Neural crest cell (in vitro differentiated cells): ENCODE measurements around the gene RTN4IP1. TPM values are rescaled to one million over a fixed set of nuclear protein-coding genes. Genes with fewer than 3 reads are reported as not detected.

Source experiments
- DNase-seq: peaks from one replicate; pipeline ENCODE4 v3.0.0; 2021; ENCODE audit warnings: low read depth, mixed read lengths, low spot score
- H3K27ac Mint-ChIP-seq: one replicate; pipeline ENCODE4 v1.8.0; 2021; ENCODE audit warnings: mild to moderate bottlenecking, mixed read lengths; ENCODE audit not compliant: unreplicated experiment
- H3K27me3 Mint-ChIP-seq: 2 replicates; pipeline ENCODE4 v1.8.0; 2021; ENCODE audit warnings: low read depth, mild to moderate bottlenecking, mixed read lengths
- H3K36me3 Mint-ChIP-seq: 2 replicates; pipeline ENCODE4 v1.8.0; 2021; ENCODE audit warnings: low read depth, mild to moderate bottlenecking, mixed read lengths
- H3K4me1 Mint-ChIP-seq: 2 replicates; pipeline ENCODE4 v1.8.0; 2021; ENCODE audit warnings: mixed read lengths
- H3K4me3 Mint-ChIP-seq: one replicate; pipeline ENCODE4 v1.8.0; 2021; ENCODE audit warnings: mild to moderate bottlenecking, mixed read lengths
- H3K9me3 Mint-ChIP-seq: 2 replicates; pipeline ENCODE4 v1.8.0; 2021; ENCODE audit warnings: mixed read lengths
- CTCF ChIP-seq: fragments of 200-600 bp; sonication (generic); conservative IDR thresholded peaks from 2 replicates; pipeline ENCODE4 v1.5.0; 2021; ENCODE audit warnings: antibody characterized with exemption, mild to moderate bottlenecking
- total RNA-seq: library from RNA; stranded (reverse); gene quantifications from 2 replicates; pipeline ENCODE4 v1.2.1, GENCODE V29; 2021

Gene RTN4IP1
- total RNA-seq, 1 donor from 2014 or later: 9.1 TPM

- no peak overlapping the region for H3K27ac Mint-ChIP-seq
- DNase-seq: no peak
- no peak overlapping the region for H3K4me3 Mint-ChIP-seq
- H3K9me3 Mint-ChIP-seq: no peaks in the 10 kb centered on the region
- no peaks in the 10 kb centered on the region for H3K4me1 Mint-ChIP-seq
- TF ChIP-seq CTCF: no peak
- peaks cover 6% of the 10 kb centered on the region for H3K36me3 Mint-ChIP-seq
- H3K27me3 Mint-ChIP-seq: no peaks in the 10 kb centered on the region
Observed at GRCh38 chr6:106581468-106581867, 47.8 kb downstream of the RTN4IP1 start.

GRCh38 chr6:106579281-106579680, 50.0 kb downstream of the RTN4IP1 start:
- H3K27me3 Mint-ChIP-seq: no peaks in the 10 kb centered on the region
- peak overlapping the region; percentile 28 for H3K27ac Mint-ChIP-seq
- no peaks in the 10 kb centered on the region for H3K9me3 Mint-ChIP-seq
- TF ChIP-seq CTCF: no peak
- DNase-seq: no peak
- H3K4me3 Mint-ChIP-seq: no peak overlapping the region
- H3K4me1 Mint-ChIP-seq: peaks cover 13% of the 10 kb centered on the region
- peaks cover 6% of the 10 kb centered on the region for H3K36me3 Mint-ChIP-seq

GRCh38 chr6:106574741-106575458, 54.4 kb downstream of the RTN4IP1 start:
- no peak for DNase-seq
- no peak overlapping the region for H3K4me3 Mint-ChIP-seq
- no peaks in the 10 kb centered on the region for H3K9me3 Mint-ChIP-seq
- TF ChIP-seq CTCF: no peak
- H3K4me1 Mint-ChIP-seq: peaks cover 13% of the 10 kb centered on the region
- H3K27me3 Mint-ChIP-seq: no peaks in the 10 kb centered on the region
- peak overlapping the region; percentile 58 for H3K27ac Mint-ChIP-seq
- H3K36me3 Mint-ChIP-seq: no peaks in the 10 kb centered on the region

- H3K4me3 Mint-ChIP-seq: no peak overlapping the region
- no peaks in the 10 kb centered on the region for H3K27me3 Mint-ChIP-seq
- H3K27ac Mint-ChIP-seq: peak overlapping the region; percentile 20
- no peak for DNase-seq
- H3K9me3 Mint-ChIP-seq: no peaks in the 10 kb centered on the region
- no peak for TF ChIP-seq CTCF
- H3K4me1 Mint-ChIP-seq: peaks cover 13% of the 10 kb centered on the region
- H3K36me3 Mint-ChIP-seq: no peaks in the 10 kb centered on the region
Observed at GRCh38 chr6:106572875-106573585, 56.3 kb downstream of the RTN4IP1 start.

- no peak for TF ChIP-seq CTCF
- Mint-ChIP-seq H3K9me3 (no peaks in the 10 kb centered on the region), H3K36me3 (no peaks in the 10 kb centered on the region), H3K27ac (no peak overlapping the region), H3K27me3 (no peaks in the 10 kb centered on the region), H3K4me3 (no peak overlapping the region), H3K4me1 (peaks cover 13% of the 10 kb centered on the region)
- DNase-seq: no peak
Observed at GRCh38 chr6:106572436-106572835, 56.9 kb downstream of the RTN4IP1 start.
